HepG2 (cell line): ENCODE results near the gene TYRP1. TPM values are rescaled to one million over a fixed set of nuclear protein-coding genes. Genes with fewer than 3 reads are reported as not detected.

Source experiments
- ATAC-seq: fragments of 200-7000 bp; cut with Tn5 transposase; 3 replicates; pipeline ENCODE4 v1.9.1; 2020; ENCODE audit warnings: mild to moderate bottlenecking, moderate library complexity
- BruUV-seq: library from RNA; stranded (reverse); fragments of 400-500 nt; replicated peaks from 2 replicates; lab custom pipeline; 2021; lab: Mats Ljungman, UMichigan
- CTCF ChIA-PET: fragments of 300-600 bp; formaldehyde crosslinking; extraction: SDS; loops from one replicate; lab custom pipeline; 2021; ENCODE audit warnings: low total read pairs, inconsistent platforms, low intra/inter-chr PET ratio; lab: Yijun Ruan, JAX
- POLR2A ChIA-PET: fragments of 350-600 bp; sonication (Branson Sonifier 250); formaldehyde crosslinking; loops from one replicate; lab custom pipeline; 2020; ENCODE audit warnings: antibody characterized with exemption, inconsistent platforms; lab: Yijun Ruan, JAX
- DNase-seq: peaks from one replicate; pipeline ENCODE4 v3.0.0-alpha.2; 2015; ENCODE audit warnings: low spot score
- FAIRE-seq: peaks from 3 replicates; lab custom pipeline; 2011; peaks lifted over from hg19 to GRCh38; lab: Jason Lieb, UNC
- H2AFZ ChIP-seq: one replicate; pipeline ENCODE4 v1.6.1; 2011; ENCODE audit warnings: low read length, inconsistent platforms
- H3K27ac ChIP-seq: fragments of 300-600 bp; 3 replicates; pipeline ENCODE4 v1.8.0; 2011; ENCODE audit warnings: mixed run types, mild to moderate bottlenecking, mixed read lengths, low read length, inconsistent platforms; ENCODE audit not compliant: insufficient read depth; ENCODE audit errors: extremely low read length
- H3K27me3 ChIP-seq, 2 experiments: fragments of 200-600 bp in 1 of 2; 2 replicates in 1 of 2; 3 replicates in 1 of 2; pipeline versions ENCODE4 v1.6.0 to v1.8.0; 2011; ENCODE audit warnings: low read length in 2 of 2, mild to moderate bottlenecking in 2 of 2, moderate library complexity in 2 of 2, inconsistent platforms in 1 of 2; ENCODE audit not compliant: insufficient read depth in 2 of 2, control insufficient read depth in 1 of 2
- H3K36me3 ChIP-seq, 2 experiments: fragments of 200-600 bp in 1 of 2; replicated peaks in 1 of 2; 2 replicates in 1 of 2; 3 replicates in 1 of 2; pipeline versions ENCODE4 v1.5.1 to v1.8.0; 2011; ENCODE audit warnings: low read length in 2 of 2, inconsistent platforms in 1 of 2; ENCODE audit not compliant: insufficient read depth in 2 of 2, control insufficient read depth in 1 of 2
- H3K4me1 ChIP-seq: 2 replicates; pipeline ENCODE4 v1.5.1; 2012; ENCODE audit warnings: low read length, inconsistent platforms; ENCODE audit not compliant: insufficient read depth
- H3K4me2 ChIP-seq: 2 replicates; pipeline ENCODE4 v1.6.0; 2011; ENCODE audit warnings: low read depth, low read length, inconsistent platforms
- H3K4me3 ChIP-seq, 3 experiments: fragments of 200-600 bp in 1 of 3; sonication (generic), shearing (Covaris generic) in 1 of 3; replicated peaks in 1 of 3; 2 replicates each; pipeline ENCODE4 v1.5.1; 2011 to 2016; ENCODE audit warnings: low read length in 3 of 3, inconsistent platforms in 2 of 3, low read depth in 2 of 3, mild to moderate bottlenecking in 2 of 3, control low read depth in 1 of 3, mixed read lengths in 1 of 3; ENCODE audit not compliant: insufficient read depth in 1 of 3
- H3K79me2 ChIP-seq: one replicate; pipeline ENCODE4 v1.6.1; 2011; ENCODE audit warnings: low read length, inconsistent platforms; ENCODE audit not compliant: insufficient read depth
- H3K9ac ChIP-seq: 2 replicates; pipeline ENCODE4 v1.6.0; 2011; ENCODE audit warnings: mild to moderate bottlenecking, low read depth, low read length, inconsistent platforms; ENCODE audit not compliant: insufficient read depth
- H3K9me3 ChIP-seq: 2 replicates; pipeline ENCODE4 v1.5.1; 2012; ENCODE audit warnings: mild to moderate bottlenecking, low read length
- H4K20me1 ChIP-seq: 2 replicates; pipeline ENCODE4 v1.6.0; 2011; ENCODE audit warnings: inconsistent platforms, mild to moderate bottlenecking, low read length, moderate library complexity; ENCODE audit not compliant: insufficient read depth
- KAT2B ChIP-seq: fragments of 150-350 bp; IDR thresholded peaks from 2 replicates; pipeline ENCODE4 v1.6.1; 2014; ENCODE audit warnings: low read depth, low read length, borderline replicate concordance
- KLF11 ChIP-seq: IDR thresholded peaks from 2 replicates; pipeline ENCODE4 v1.6.1; 2016; ENCODE audit warnings: missing compliant biosample characterization
- MED1 ChIP-seq: sonication (generic); formaldehyde crosslinking; IDR thresholded peaks from 2 replicates; pipeline ENCODE4 v1.4.0; 2020; ENCODE audit warnings: missing genetic modification reagents
- MLLT10 ChIP-seq: sonication (generic); formaldehyde crosslinking; IDR thresholded peaks from 2 replicates; pipeline ENCODE4 v1.4.0; 2020; ENCODE audit warnings: missing genetic modification reagents
- SALL2 ChIP-seq: sonication (generic); formaldehyde crosslinking; IDR thresholded peaks from 2 replicates; pipeline ENCODE4 v1.8.1; 2023; ENCODE audit warnings: mild to moderate bottlenecking, missing genetic modification reagents, inconsistent platforms
- TCF7L2 ChIP-seq: IDR thresholded peaks from 2 replicates; pipeline ENCODE4 v1.6.1; 2011; ENCODE audit warnings: mild to moderate bottlenecking, low read depth, low read length, moderate library complexity
- USF2 ChIP-seq, 2 experiments: sonication (generic) in 1 of 2; formaldehyde crosslinking in 1 of 2; IDR thresholded peaks; 2 replicates each; pipeline versions ENCODE4 v1.5.1 to v1.6.1; 2011 to 2020; ENCODE audit warnings: borderline replicate concordance in 1 of 2, low read depth in 1 of 2, low read length in 1 of 2, mild to moderate bottlenecking in 1 of 2, missing genetic modification reagents in 1 of 2, moderate library complexity in 1 of 2
- ZBTB4 ChIP-seq: sonication (generic); formaldehyde crosslinking; IDR thresholded peaks from 2 replicates; pipeline ENCODE4 v1.4.0; 2020; ENCODE audit warnings: missing genetic modification reagents, mild to moderate bottlenecking, borderline replicate concordance
- ZFP41 ChIP-seq: sonication (generic); formaldehyde crosslinking; IDR thresholded peaks from 2 replicates; pipeline ENCODE4 v1.4.0; 2020; ENCODE audit warnings: mild to moderate bottlenecking, missing genetic modification reagents, borderline replicate concordance
- ZNF260 ChIP-seq: sonication (generic); formaldehyde crosslinking; IDR thresholded peaks from 2 replicates; pipeline ENCODE4 v1.4.0; 2020; ENCODE audit warnings: missing genetic modification reagents, low read depth, mild to moderate bottlenecking, borderline replicate concordance
- ZNF292 ChIP-seq: sonication (generic); formaldehyde crosslinking; IDR thresholded peaks from 2 replicates; pipeline ENCODE4 v1.8.1; 2022; ENCODE audit warnings: mild to moderate bottlenecking, low read depth, missing genetic modification reagents, borderline replicate concordance
- ZNF646 ChIP-seq: sonication (generic); formaldehyde crosslinking; IDR thresholded peaks from 2 replicates; pipeline ENCODE4 v1.9.0; 2021; ENCODE audit warnings: mild to moderate bottlenecking, missing genetic modification reagents
- ZNF788 ChIP-seq: sonication (generic); formaldehyde crosslinking; IDR thresholded peaks from 2 replicates; pipeline ENCODE4 v1.5.0; 2020; ENCODE audit warnings: mild to moderate bottlenecking, missing genetic modification reagents, borderline replicate concordance
- WGBS: methylation state at CpG from one replicate; pipeline ENCODE4 v1.1.6; 2017; ENCODE audit warnings: low lambda C conversion rate; 5-methylcytosine and 5-hydroxymethylcytosine counted together
- in situ Hi-C: cut with HindIII; loops from 2 replicates; pipeline ENCODE4 v1.10.0; 2017; ENCODE audit warnings: low pct_unique_long_range_greater_than_20kb; ENCODE audit not compliant: extremely low pct_ligation_motif_present
- intact Hi-C: fragments of 100-400 bp; cut with micrococcal nuclease; formaldehyde crosslinking; loops from one replicate; pipeline ENCODE4 v1.10.0; 2022; ENCODE audit not compliant: unreplicated experiment
- polyA plus RNA-seq, 8 experiments: library from polyadenylated mRNA; depleted of rRNA in 3 of 8; stranded (reverse) in 7 of 8; unstranded in 1 of 8; fragments of >200 nt; fragmentation: Illumina TruSeq in 4 of 8; extraction: Trizol in 4 of 8; gene quantifications; 2 replicates each; pipeline versions ENCODE4 v1.2.1 to v1.2.3, GENCODE V29; 2011 to 2016; ENCODE audit warnings: low read depth in 4 of 8, missing spikeins in 1 of 8, mixed read lengths in 1 of 8; ENCODE audit not compliant: insufficient read depth in 1 of 8
- total RNA-seq, 5 experiments: library from RNA; depleted of rRNA; stranded (reverse); fragments of >200 nt; fragmentation: Illumina TruSeq; extraction: Trizol; gene quantifications; 2 replicates each; pipeline ENCODE4 v1.2.3, GENCODE V29; 2016; ENCODE audit warnings: low read depth in 1 of 5

TYRP1 gene
- total and polyA plus RNA-seq, 2 of the 13 experiments (the other 11 are each of a cell fraction or from before 2014, with no cell fraction given): 0.04 TPM; not detected in 1

- Histone ChIP-seq H3K27ac (no peak overlapping the region), H3K9me3 (no peaks in the 10 kb centered on the region), H3K4me3 (no peak overlapping the region), H3K4me1 (no peaks in the 10 kb centered on the region), H3K9ac (no peak overlapping the region), H3K4me2 (no peak overlapping the region), H3K27me3 (no peaks in the 10 kb centered on the region), H4K20me1 (no peaks in the 10 kb centered on the region), H3K79me2 (no peaks in the 10 kb centered on the region), H3K36me3 (no peaks in the 10 kb centered on the region), H2AFZ (no peak overlapping the region)
- no peak for ATAC-seq
- in situ Hi-C loops: no loop called here
- intact Hi-C loops: no loop called here
- ChIA-PET CTCF (no interaction called here), POLR2A (no interaction called here)
- 24% methylated on average over 3 of the region's 3 CpGs for WGBS
- no TSS peak for BruUV-seq
- no peak for FAIRE-seq
- no peak for DNase-seq
- TF ChIP-seq MED1 (CRISPR knock-in tag) (no peak), ZBTB4 (CRISPR knock-in tag) (no peak), TCF7L2 (no peak), KLF11 (CRISPR knock-in tag) (no peak), ZNF260 (CRISPR knock-in tag) (no peak), ZNF292 (CRISPR knock-in tag) (no peak), SALL2 (CRISPR knock-in tag) (no peak), MLLT10 (CRISPR knock-in tag) (no peak), ZFP41 (CRISPR knock-in tag) (no peak), ZNF788 (no peak), USF2 (IDR thresholded peaks at IDR 0.05; ENCODE audit: low read depth, low read length) (no peak), USF2 (CRISPR knock-in tag; IDR thresholded peaks at IDR 0.05; ENCODE audit: borderline replicate concordance) (no peak), KAT2B (no peak), ZNF646 (CRISPR knock-in tag) (no peak)
These were observed 12.4 kb upstream of the TYRP1 start for GRCh38 chr9:12680757-12681156.
